SJCRH30 (cell line): ENCODE data around the gene THRB. TPM values are rescaled to one million over a fixed set of nuclear protein-coding genes. Genes with fewer than 3 reads are reported as not detected.

Source experiments
- DNase-seq, 2 experiments: peaks; one replicate each; pipeline ENCODE4 v3.0.0-alpha.2; 2015 to 2020
- H3K27ac ChIP-seq: fragments of 250-450 bp; sonication (Bioruptor Pico); 2 replicates; pipeline ENCODE4 v1.5.1; 2020; ENCODE audit warnings: mild to moderate bottlenecking, moderate library complexity
- H3K27me3 ChIP-seq: fragments of 250-450 bp; sonication (Bioruptor Pico); 2 replicates; pipeline ENCODE4 v1.5.1; 2020; ENCODE audit warnings: mild to moderate bottlenecking, moderate library complexity
- H3K36me3 ChIP-seq: fragments of 250-450 bp; sonication (Bioruptor Pico); 2 replicates; pipeline ENCODE4 v1.5.1; 2020; ENCODE audit warnings: mild to moderate bottlenecking, moderate library complexity
- H3K4me1 ChIP-seq: fragments of 250-450 bp; sonication (Bioruptor Pico); 2 replicates; pipeline ENCODE4 v1.5.1; 2020; ENCODE audit warnings: mild to moderate bottlenecking, moderate library complexity
- H3K4me3 ChIP-seq: fragments of 250-450 bp; sonication (Bioruptor Pico); 2 replicates; pipeline ENCODE4 v1.5.1; 2020; ENCODE audit warnings: mild to moderate bottlenecking, moderate library complexity
- H3K9me3 ChIP-seq: fragments of 250-450 bp; sonication (Bioruptor Pico); replicated peaks from 2 replicates; pipeline ENCODE4 v1.5.1; 2020; ENCODE audit warnings: mild to moderate bottlenecking, moderate library complexity
- total RNA-seq: library from RNA; depleted of rRNA; stranded (reverse); fragments of >200 nt; shearing (Covaris generic); gene quantifications from 2 replicates; pipeline ENCODE4 v1.2.3, GENCODE V29; 2014

THRB gene
- total RNA-seq, 1 experiment from 2014 or later = not detected

GRCh38 chr3:24367216-24367615 is 127.4 kb downstream of the THRB start:
- no peaks in the 10 kb centered on the region for H3K36me3 ChIP-seq
- H3K9me3 ChIP-seq = no peaks in the 10 kb centered on the region
- no peaks in the 10 kb centered on the region for H3K27me3 ChIP-seq
- no peak overlapping the region for H3K4me3 ChIP-seq
- H3K27ac ChIP-seq = no peak overlapping the region
- no peak for DNase-seq
- no peaks in the 10 kb centered on the region for H3K4me1 ChIP-seq

GRCh38 chr3:24365168-24365567 is 129.5 kb downstream of the THRB start:
- H3K4me1 ChIP-seq = no peaks in the 10 kb centered on the region
- no peaks in the 10 kb centered on the region for H3K36me3 ChIP-seq
- no peak overlapping the region for H3K27ac ChIP-seq
- H3K9me3 ChIP-seq = no peaks in the 10 kb centered on the region
- no peak overlapping the region for H3K4me3 ChIP-seq
- peak in 1 of 2 experiments; percentile 19 for DNase-seq
- H3K27me3 ChIP-seq = no peaks in the 10 kb centered on the region

- Histone ChIP-seq H3K36me3 (no peaks in the 10 kb centered on the region), H3K4me1 (no peaks in the 10 kb centered on the region), H3K4me3 (no peak overlapping the region), H3K9me3 (no peaks in the 10 kb centered on the region), H3K27me3 (no peaks in the 10 kb centered on the region), H3K27ac (no peak overlapping the region)
- no peak for DNase-seq
Observed at GRCh38 chr3:24364359-24364758, 130.3 kb downstream of the THRB start.

GRCh38 chr3:24363242-24363641 is 131.4 kb downstream of the THRB start:
- Histone ChIP-seq H3K27ac (no peak overlapping the region), H3K36me3 (no peaks in the 10 kb centered on the region), H3K4me1 (no peaks in the 10 kb centered on the region), H3K27me3 (no peaks in the 10 kb centered on the region), H3K4me3 (no peak overlapping the region), H3K9me3 (no peaks in the 10 kb centered on the region)
- no peak for DNase-seq

GRCh38 chr3:24361623-24362022 is 133.0 kb downstream of the THRB start:
- no peaks in the 10 kb centered on the region for H3K9me3 ChIP-seq
- no peaks in the 10 kb centered on the region for H3K36me3 ChIP-seq
- H3K27ac ChIP-seq = no peak overlapping the region
- H3K4me1 ChIP-seq = no peaks in the 10 kb centered on the region
- no peaks in the 10 kb centered on the region for H3K27me3 ChIP-seq
- DNase-seq = no peak
- H3K4me3 ChIP-seq = no peak overlapping the region

- Histone ChIP-seq H3K4me3 (no peak overlapping the region), H3K27ac (no peak overlapping the region), H3K9me3 (no peaks in the 10 kb centered on the region), H3K36me3 (no peaks in the 10 kb centered on the region), H3K4me1 (no peaks in the 10 kb centered on the region), H3K27me3 (no peaks in the 10 kb centered on the region)
- DNase-seq = no peak
Observed at GRCh38 chr3:24360957-24361356, 133.7 kb downstream of the THRB start.

- no peaks in the 10 kb centered on the region for H3K4me1 ChIP-seq
- DNase-seq = no peak
- H3K27ac ChIP-seq = no peak overlapping the region
- H3K36me3 ChIP-seq = no peaks in the 10 kb centered on the region
- no peak overlapping the region for H3K4me3 ChIP-seq
- no peaks in the 10 kb centered on the region for H3K27me3 ChIP-seq
- no peaks in the 10 kb centered on the region for H3K9me3 ChIP-seq
Observed at GRCh38 chr3:24359645-24360462, 134.8 kb downstream of the THRB start.

GRCh38 chr3:24359102-24359501 is 135.5 kb downstream of the THRB start:
- H3K4me3 ChIP-seq = no peak overlapping the region

GRCh38 chr3:24357635-24358034 is 137.0 kb downstream of the THRB start:
- no peaks in the 10 kb centered on the region for H3K36me3 ChIP-seq
- no peaks in the 10 kb centered on the region for H3K27me3 ChIP-seq
- H3K4me1 ChIP-seq = no peaks in the 10 kb centered on the region
- no peaks in the 10 kb centered on the region for H3K9me3 ChIP-seq
- no peak overlapping the region for H3K4me3 ChIP-seq
- no peak for DNase-seq
- H3K27ac ChIP-seq = no peak overlapping the region

More at GRCh38 chr3:24359102-24359501, 135.5 kb downstream of the THRB start:
- Histone ChIP-seq H3K27ac (no peak overlapping the region), H3K9me3 (no peaks in the 10 kb centered on the region), H3K4me1 (no peaks in the 10 kb centered on the region), H3K36me3 (no peaks in the 10 kb centered on the region), H3K27me3 (no peaks in the 10 kb centered on the region)
- DNase-seq = no peak

- Histone ChIP-seq H3K27ac (no peak overlapping the region), H3K36me3 (no peaks in the 10 kb centered on the region), H3K9me3 (no peaks in the 10 kb centered on the region), H3K27me3 (no peaks in the 10 kb centered on the region), H3K4me3 (no peak overlapping the region), H3K4me1 (no peaks in the 10 kb centered on the region)
- no peak for DNase-seq
Observed at GRCh38 chr3:24355806-24356205, 138.8 kb downstream of the THRB start.

- H3K9me3 ChIP-seq = no peaks in the 10 kb centered on the region
Observed at GRCh38 chr3:24354230-24354629, 140.4 kb downstream of the THRB start.

GRCh38 chr3:24352893-24353553 is 141.6 kb downstream of the THRB start:
- no peak for DNase-seq
- H3K36me3 ChIP-seq = no peaks in the 10 kb centered on the region
- H3K4me3 ChIP-seq = no peak overlapping the region
- no peaks in the 10 kb centered on the region for H3K4me1 ChIP-seq
- H3K9me3 ChIP-seq = no peaks in the 10 kb centered on the region
- H3K27me3 ChIP-seq = 0 out of 2 replicates have a peak, but pooled peaks cover 4% of the 10 kb centered on the region
- no peak overlapping the region for H3K27ac ChIP-seq

More at GRCh38 chr3:24354230-24354629, 140.4 kb downstream of the THRB start:
- Histone ChIP-seq H3K27me3 (no peaks in the 10 kb centered on the region), H3K4me1 (no peaks in the 10 kb centered on the region), H3K27ac (no peak overlapping the region), H3K36me3 (no peaks in the 10 kb centered on the region), H3K4me3 (no peak overlapping the region)
- DNase-seq = no peak

- Histone ChIP-seq H3K36me3 (no peaks in the 10 kb centered on the region), H3K27ac (no peak overlapping the region), H3K9me3 (no peaks in the 10 kb centered on the region), H3K4me3 (no peak overlapping the region), H3K27me3 (0 out of 2 replicates have a peak, but pooled peaks cover 4% of the 10 kb centered on the region), H3K4me1 (no peaks in the 10 kb centered on the region)
- no peak for DNase-seq
Observed at GRCh38 chr3:24351779-24352469, 142.7 kb downstream of the THRB start.

GRCh38 chr3:24349367-24350019 is 145.2 kb downstream of the THRB start:
- H3K9me3 ChIP-seq = no peaks in the 10 kb centered on the region
- H3K27ac ChIP-seq = no peak overlapping the region
- no peak for DNase-seq
- no peaks in the 10 kb centered on the region for H3K36me3 ChIP-seq
- H3K4me3 ChIP-seq = no peak overlapping the region
- H3K27me3 ChIP-seq = 0 out of 2 replicates have a peak, but pooled peaks cover 4% of the 10 kb centered on the region
- no peaks in the 10 kb centered on the region for H3K4me1 ChIP-seq
